ENCODE results near the gene TBL1X. TPM values are rescaled to one million over a fixed set of nuclear protein-coding genes. Genes with fewer than 3 reads are reported as not detected.

TBL1X gene
- total and polyA plus RNA-seq, 7 experiments from 2014 or later: 11.8 to 58.8 (median 28.9) TPM

DNA sequence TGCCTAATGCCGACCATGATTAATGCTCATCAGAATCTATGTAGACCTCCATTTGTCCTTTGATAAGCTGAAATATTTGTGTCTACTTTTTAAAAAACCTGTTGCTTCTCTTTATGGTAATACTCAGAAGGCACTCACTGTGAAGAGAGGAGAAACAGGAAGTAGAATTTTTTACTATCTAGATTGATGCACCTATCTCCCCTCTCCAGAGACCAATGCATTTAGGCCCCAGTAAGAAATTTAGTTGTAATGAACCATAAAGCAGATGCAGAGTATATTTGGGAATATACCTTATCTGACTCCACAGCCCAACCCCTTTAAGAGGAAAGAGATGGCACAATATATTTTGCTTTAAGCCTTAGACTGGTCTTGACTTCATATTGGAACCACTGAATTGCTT, 11.1 kb downstream of the TBL1X start:
- peaks cover 0 to 2% (median 0%) of the 10 kb centered on the region in 11 donors for H3K9me3 Mint-ChIP-seq
- peaks cover 0 to 28% (median 15%) of the 10 kb centered on the region in 5 donors for H3K36me3 Mint-ChIP-seq
- peak overlapping the region in 1 of 9 donors; percentile 38 for H3K27ac Mint-ChIP-seq
- Histone ChIP-seq H3K9me3 (ENCODE audit: control insufficient read depth in 2 of 3, low read length in 3 of 3) (no peaks in the 10 kb centered on the region), H3K4me1 (ENCODE audit: control insufficient read depth in 2 of 2, insufficient read depth in 2 of 2, low read length in 2 of 2) (peaks cover 0 to 5% of the 10 kb centered on the region in 2 donors), H3K27me3 (ENCODE audit: control insufficient read depth in 2 of 2, insufficient read depth in 2 of 2, low read length in 2 of 2) (no peaks in the 10 kb centered on the region), H3K27ac (ENCODE audit: low read depth, low read length) (no peak overlapping the region), H3K4me3 (ENCODE audit: low read length) (no peak overlapping the region), H3K36me3 (ENCODE audit: control insufficient read depth in 2 of 3, insufficient read depth in 3 of 3, low read length in 3 of 3) (no peaks in the 10 kb centered on the region)
- H3K4me1 Mint-ChIP-seq: peaks cover 13 to 73% (median 53%) of the 10 kb centered on the region in 7 donors
- H3K4me3 Mint-ChIP-seq: peak overlapping the region in 2 of 10 donors; percentile 1 to 12
- H3K27me3 Mint-ChIP-seq: no peaks in the 10 kb centered on the region
- intact Hi-C loops (cut with micrococcal nuclease): no loop called here
- DNase-seq (no peak), ATAC-seq (no peak)
- CTCF ChIA-PET: no interaction called here
- POLR2A ChIA-PET: no interaction called here

DNA sequence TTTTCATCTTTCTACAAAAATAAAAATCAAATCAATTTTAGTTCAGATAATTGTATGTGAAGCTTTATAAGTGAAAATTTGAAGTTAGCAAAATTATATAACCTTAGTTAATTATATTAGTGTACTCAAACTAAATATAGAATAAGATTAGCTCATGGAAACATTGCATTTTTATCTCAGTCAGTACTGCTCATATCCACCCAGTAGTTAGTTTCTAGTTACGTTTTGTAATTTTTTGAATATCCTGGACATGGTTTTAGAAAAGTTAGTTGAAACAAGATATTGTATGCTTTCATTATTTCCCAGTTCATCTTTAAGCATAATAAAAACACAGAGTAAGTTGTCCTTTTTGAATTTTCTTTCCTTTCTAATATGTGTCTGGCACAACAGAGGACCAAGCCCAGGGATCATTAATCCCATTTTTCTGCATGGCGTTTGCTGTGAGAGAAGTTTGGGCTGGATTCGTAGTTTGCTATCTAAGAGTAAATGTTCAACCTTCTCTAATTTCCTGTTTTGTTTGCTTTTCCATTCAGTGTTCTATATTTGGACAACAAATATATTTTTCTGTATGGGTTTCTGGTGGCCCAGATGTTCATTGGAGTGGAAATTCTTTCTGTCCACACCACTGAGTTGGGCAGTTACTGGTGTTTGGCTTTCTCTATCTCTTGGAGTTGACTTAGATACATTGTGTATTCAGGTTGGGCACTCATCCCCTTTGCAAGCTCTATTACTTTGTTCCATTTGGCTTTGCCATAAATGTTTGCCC, 12.1 kb downstream of the TBL1X start:
- ATAC-seq: no peak
- peaks cover 11 to 68% (median 54%) of the 10 kb centered on the region in 7 donors for H3K4me1 Mint-ChIP-seq
- Histone ChIP-seq H3K4me3 (ENCODE audit: low read length) (no peak overlapping the region), H3K27me3 (ENCODE audit: control insufficient read depth in 2 of 2, insufficient read depth in 2 of 2, low read length in 2 of 2) (no peaks in the 10 kb centered on the region), H3K36me3 (ENCODE audit: control insufficient read depth in 2 of 3, insufficient read depth in 3 of 3, low read length in 3 of 3) (no peaks in the 10 kb centered on the region), H3K4me1 (ENCODE audit: control insufficient read depth in 2 of 2, insufficient read depth in 2 of 2, low read length in 2 of 2) (peaks cover 0 to 5% of the 10 kb centered on the region in 2 donors), H3K27ac (ENCODE audit: low read depth, low read length) (no peak overlapping the region), H3K9me3 (ENCODE audit: control insufficient read depth in 2 of 3, low read length in 3 of 3) (no peaks in the 10 kb centered on the region)
- intact Hi-C loops (cut with micrococcal nuclease): no loop called here
- no peak for DNase-seq
- H3K4me3 Mint-ChIP-seq: no peak overlapping the region
- ChIA-PET POLR2A (no interaction called here), CTCF (no interaction called here)
- H3K9me3 Mint-ChIP-seq: peaks cover 0 to 5% (median 0%) of the 10 kb centered on the region in 11 donors
- H3K27me3 Mint-ChIP-seq: no peaks in the 10 kb centered on the region
- no peak overlapping the region for H3K27ac Mint-ChIP-seq
- peaks cover 0 to 32% (median 25%) of the 10 kb centered on the region in 5 donors for H3K36me3 Mint-ChIP-seq

DNA sequence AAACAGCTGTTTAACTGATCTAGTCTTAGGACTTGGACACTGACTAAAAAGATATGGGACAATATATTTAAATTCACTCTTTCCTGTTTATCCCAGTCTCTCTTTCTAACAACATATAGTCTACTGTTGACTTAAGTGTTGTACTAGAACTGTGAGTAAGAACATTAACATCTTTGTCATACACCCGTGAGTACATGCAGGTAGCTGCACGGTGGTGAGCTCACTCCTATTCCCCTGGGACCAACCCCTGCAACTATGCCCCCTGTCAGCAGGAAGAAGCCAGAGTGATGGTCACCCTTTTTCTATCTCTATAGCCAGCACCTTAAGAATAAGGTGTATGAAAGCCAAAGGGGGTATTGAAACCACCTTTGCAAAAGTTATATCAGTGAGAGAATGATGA, 17.6 kb downstream of the TBL1X start:
- Histone ChIP-seq H3K36me3 (ENCODE audit: control insufficient read depth in 2 of 3, insufficient read depth in 3 of 3, low read length in 3 of 3) (no peaks in the 10 kb centered on the region), H3K4me3 (ENCODE audit: low read length) (no peak overlapping the region), H3K27ac (ENCODE audit: low read depth, low read length) (no peak overlapping the region), H3K27me3 (ENCODE audit: control insufficient read depth in 2 of 2, insufficient read depth in 2 of 2, low read length in 2 of 2) (no peaks in the 10 kb centered on the region), H3K4me1 (ENCODE audit: control insufficient read depth in 2 of 2, insufficient read depth in 2 of 2, low read length in 2 of 2) (no peaks in the 10 kb centered on the region), H3K9me3 (ENCODE audit: control insufficient read depth in 2 of 3, low read length in 3 of 3) (no peaks in the 10 kb centered on the region)
- POLR2A ChIA-PET: interaction anchor here (0.6 kb wide), 1 partner anchor 196 kb away, joined by 3 read pairs; no protein-coding TSS in a partner anchor
- peaks cover 0 to 33% (median 26%) of the 10 kb centered on the region in 5 donors for H3K36me3 Mint-ChIP-seq
- CTCF ChIA-PET: no interaction called here
- peaks cover 0 to 5% (median 0%) of the 10 kb centered on the region in 11 donors for H3K9me3 Mint-ChIP-seq
- H3K4me3 Mint-ChIP-seq: peak overlapping the region in 1 of 10 donors; percentile 31
- intact Hi-C loops (cut with micrococcal nuclease): no loop called here
- ATAC-seq: no peak
- H3K27ac Mint-ChIP-seq: peak overlapping the region in 1 of 9 donors; percentile 52
- no peak for DNase-seq
- no peaks in the 10 kb centered on the region for H3K27me3 Mint-ChIP-seq
- H3K4me1 Mint-ChIP-seq: peaks cover 2 to 75% (median 62%) of the 10 kb centered on the region in 7 donors

DNA sequence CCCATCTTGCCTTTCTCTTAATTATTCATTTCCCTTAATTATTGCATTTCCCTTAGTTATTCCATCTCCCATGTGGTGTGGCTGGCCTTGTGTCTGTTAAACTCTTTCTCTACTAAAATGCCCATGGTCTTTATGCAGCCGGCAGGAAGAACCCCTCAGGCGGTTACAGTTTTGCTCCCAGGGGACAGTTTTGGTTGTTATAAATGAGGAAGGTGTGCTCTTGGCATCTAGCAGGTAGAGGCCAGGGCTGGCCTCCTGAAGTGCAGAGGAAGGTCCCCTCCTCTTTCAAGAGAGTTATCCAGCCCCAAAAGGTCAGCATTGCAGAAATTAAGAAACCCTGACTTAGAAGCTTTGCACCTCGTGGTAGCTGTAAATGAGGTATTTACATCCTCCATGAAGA, 18.0 kb downstream of the TBL1X start:
- H3K4me3 ChIP-seq (ENCODE audit: low read length): no peak overlapping the region
- ChIA-PET CTCF (no interaction called here), POLR2A (interaction anchor here (0.6 kb wide), 1 partner anchor 195 kb away, joined by 3 read pairs; no protein-coding TSS in a partner anchor)
- Mint-ChIP-seq H3K36me3 (peaks cover 0 to 34% (median 26%) of the 10 kb centered on the region in 5 donors), H3K27me3 (no peaks in the 10 kb centered on the region), H3K4me1 (peaks cover 0 to 73% (median 62%) of the 10 kb centered on the region in 7 donors), H3K9me3 (peaks cover 0 to 5% (median 0%) of the 10 kb centered on the region in 11 donors), H3K27ac (peak overlapping the region in 1 of 9 donors; percentile 52), H3K4me3 (peak overlapping the region in 1 of 10 donors; percentile 31)
- ATAC-seq (no peak), DNase-seq (no peak)
- H3K27me3 ChIP-seq (ENCODE audit: control insufficient read depth in 2 of 2, insufficient read depth in 2 of 2, low read length in 2 of 2): no peaks in the 10 kb centered on the region
- intact Hi-C loops (cut with micrococcal nuclease): no loop called here
- no peaks in the 10 kb centered on the region for H3K36me3 ChIP-seq (ENCODE audit: control insufficient read depth in 2 of 3, insufficient read depth in 3 of 3, low read length in 3 of 3)
- H3K4me1 ChIP-seq (ENCODE audit: control insufficient read depth in 2 of 2, insufficient read depth in 2 of 2, low read length in 2 of 2): no peaks in the 10 kb centered on the region
- no peak overlapping the region for H3K27ac ChIP-seq (ENCODE audit: low read depth, low read length)
- H3K9me3 ChIP-seq (ENCODE audit: control insufficient read depth in 2 of 3, low read length in 3 of 3): no peaks in the 10 kb centered on the region

DNA sequence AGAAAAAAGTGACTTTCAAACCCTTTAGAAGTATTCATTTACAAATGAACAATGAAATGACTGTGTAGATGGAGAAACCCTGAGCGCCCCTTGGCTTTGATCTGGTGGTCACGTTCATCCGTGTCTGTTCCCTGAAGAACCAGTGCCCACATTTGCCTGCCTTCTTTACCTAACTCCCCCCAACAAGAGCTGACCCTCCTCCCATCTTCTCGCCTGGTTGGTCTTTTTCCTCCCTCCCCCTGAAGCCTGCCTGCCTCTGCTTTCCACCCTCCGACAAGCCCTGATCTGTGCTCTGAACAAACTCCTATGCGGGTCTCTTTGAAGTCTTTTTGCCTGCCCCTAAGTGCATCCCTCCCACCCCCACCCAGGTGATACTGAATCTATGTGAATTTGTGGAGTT, 18.5 kb downstream of the TBL1X start:
- POLR2A ChIA-PET: no interaction called here
- peaks cover 0 to 72% (median 62%) of the 10 kb centered on the region in 7 donors for H3K4me1 Mint-ChIP-seq
- H3K9me3 Mint-ChIP-seq: peaks cover 0 to 5% (median 0%) of the 10 kb centered on the region in 11 donors
- Histone ChIP-seq H3K4me3 (ENCODE audit: low read length) (no peak overlapping the region), H3K27ac (ENCODE audit: low read depth, low read length) (no peak overlapping the region), H3K36me3 (ENCODE audit: control insufficient read depth in 2 of 3, insufficient read depth in 3 of 3, low read length in 3 of 3) (no peaks in the 10 kb centered on the region), H3K4me1 (ENCODE audit: control insufficient read depth in 2 of 2, insufficient read depth in 2 of 2, low read length in 2 of 2) (no peaks in the 10 kb centered on the region), H3K9me3 (ENCODE audit: control insufficient read depth in 2 of 3, low read length in 3 of 3) (no peaks in the 10 kb centered on the region), H3K27me3 (ENCODE audit: control insufficient read depth in 2 of 2, insufficient read depth in 2 of 2, low read length in 2 of 2) (no peaks in the 10 kb centered on the region)
- H3K4me3 Mint-ChIP-seq: peak overlapping the region in 3 of 10 donors; percentile 4 to 10 (median 6)
- intact Hi-C loops (cut with micrococcal nuclease): no loop called here
- H3K36me3 Mint-ChIP-seq: peaks cover 0 to 36% (median 27%) of the 10 kb centered on the region in 5 donors
- H3K27ac Mint-ChIP-seq: peak overlapping the region in 1 of 9 donors; percentile 30
- CTCF ChIA-PET: no interaction called here
- no peak for ATAC-seq
- DNase-seq: no peak
- no peaks in the 10 kb centered on the region for H3K27me3 Mint-ChIP-seq

DNA sequence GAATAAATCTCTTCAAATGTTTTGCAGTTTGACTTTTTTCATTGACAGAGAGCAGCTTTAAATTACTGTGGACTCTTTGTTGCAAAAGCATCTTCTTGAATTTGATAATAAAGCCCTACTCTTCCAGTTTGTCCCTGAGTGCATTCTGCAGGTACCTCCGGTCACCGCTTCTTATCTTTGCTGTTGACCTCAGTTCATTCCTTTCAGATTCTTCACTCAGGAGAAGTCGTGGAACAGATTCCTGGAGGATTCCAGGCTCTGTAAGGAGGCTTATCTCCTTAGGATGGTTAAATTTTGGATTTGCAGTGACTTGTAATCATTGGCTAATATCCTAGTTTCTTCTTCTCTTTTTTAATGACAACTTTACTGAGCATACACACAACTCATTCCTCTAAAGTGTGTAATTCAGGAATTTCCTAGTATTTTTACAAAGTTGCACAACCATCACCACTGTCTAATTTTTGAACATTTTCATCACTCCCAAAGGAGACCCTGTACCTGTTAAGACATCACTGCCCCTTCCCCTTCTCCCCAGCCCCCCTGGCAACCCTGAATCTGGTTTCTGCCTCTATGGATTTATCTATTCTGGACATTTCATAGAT, 22.0 kb downstream of the TBL1X start:
- Mint-ChIP-seq H3K27ac (peak overlapping the region in 1 of 9 donors; percentile 1), H3K9me3 (peaks cover 0 to 3% (median 0%) of the 10 kb centered on the region in 11 donors), H3K4me3 (no peak overlapping the region), H3K36me3 (peaks cover 0 to 22% (median 17%) of the 10 kb centered on the region in 5 donors), H3K4me1 (peaks cover 3 to 72% (median 53%) of the 10 kb centered on the region in 7 donors), H3K27me3 (no peaks in the 10 kb centered on the region)
- no peak overlapping the region for H3K27ac ChIP-seq (ENCODE audit: low read depth, low read length)
- no peak overlapping the region for H3K4me3 ChIP-seq (ENCODE audit: low read length)
- H3K27me3 ChIP-seq (ENCODE audit: control insufficient read depth in 2 of 2, insufficient read depth in 2 of 2, low read length in 2 of 2): no peaks in the 10 kb centered on the region
- DNase-seq (no peak), ATAC-seq (no peak)
- CTCF ChIA-PET: no interaction called here
- no peaks in the 10 kb centered on the region for H3K9me3 ChIP-seq (ENCODE audit: control insufficient read depth in 2 of 3, low read length in 3 of 3)
- H3K36me3 ChIP-seq (ENCODE audit: control insufficient read depth in 2 of 3, insufficient read depth in 3 of 3, low read length in 3 of 3): no peaks in the 10 kb centered on the region
- H3K4me1 ChIP-seq (ENCODE audit: control insufficient read depth in 2 of 2, insufficient read depth in 2 of 2, low read length in 2 of 2): no peaks in the 10 kb centered on the region
- intact Hi-C loops (cut with micrococcal nuclease): no loop called here
- POLR2A ChIA-PET: no interaction called here
